ENCODE results near the gene NEURL4.

The NEURL4 gene

GRCh38 chr17:7296189-7296861 lies 32.8 kb downstream of the NEURL4 start:
- DNase-seq = peak; percentile 61

- DNase-seq = no peak
Measured at GRCh38 chr17:7295230-7296180, 33.6 kb downstream of the NEURL4 start.

GRCh38 chr17:7294614-7295153 lies 34.5 kb downstream of the NEURL4 start, which contains the start of gene YBX2:
Gene YBX2, minus strand, starts transcription at chr17:7294639. Its CDS starts 139 bp downstream, at chr17:7294500.
- DNase-seq = peak; percentile 65

GRCh38 chr17:7293816-7294613 lies 35.1 kb downstream of the NEURL4 start:
- DNase-seq = no peak

DNA sequence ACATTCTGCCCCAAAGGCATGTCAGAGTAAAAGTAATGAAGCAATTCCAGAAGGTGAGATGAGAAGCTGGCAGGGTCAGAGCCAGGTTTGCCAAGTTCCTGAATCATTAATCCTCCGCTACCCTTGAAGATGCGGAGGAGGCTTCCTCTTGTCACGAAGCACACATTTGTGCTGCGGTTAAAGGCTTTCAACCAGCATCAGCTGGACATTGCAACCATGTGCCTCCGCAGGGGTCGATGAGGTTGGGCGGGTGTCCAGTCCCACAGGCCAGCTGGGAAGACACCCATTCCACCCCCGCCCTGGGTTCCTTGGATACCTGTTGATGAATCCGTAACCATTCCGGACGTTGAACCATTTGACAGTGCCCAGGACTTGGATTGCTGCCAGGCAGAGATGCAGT lies 36.0 kb downstream of the NEURL4 start:
- no peak for DNase-seq

GRCh38 chr17:7292729-7293128 lies 36.4 kb downstream of the NEURL4 start:
- no peak for DNase-seq

- DNase-seq = no peak
Measured at GRCh38 chr17:7292194-7292593, 36.9 kb downstream of the NEURL4 start.

DNA sequence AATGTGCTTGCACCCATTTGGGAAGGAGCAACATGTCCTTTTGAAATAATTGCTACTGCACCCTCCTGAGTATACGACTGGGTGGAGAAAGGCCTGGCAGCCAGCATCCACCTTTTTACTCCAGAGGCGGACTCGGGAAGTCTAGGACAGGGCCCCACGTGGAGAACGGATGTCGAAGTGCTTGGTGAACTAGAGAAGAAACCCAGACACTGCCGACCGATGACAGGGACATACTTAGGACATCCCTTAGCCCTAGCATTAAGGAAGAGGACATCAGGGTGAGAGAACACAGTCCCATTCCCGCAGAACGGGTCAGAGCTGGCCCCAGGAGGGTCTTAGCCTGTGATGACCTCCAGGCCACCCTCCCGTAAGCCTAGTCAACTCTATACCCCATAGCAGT lies 38.5 kb downstream of the NEURL4 start:
- no peak for DNase-seq

GRCh38 chr17:7290166-7290565 lies 39.0 kb downstream of the NEURL4 start:
- DNase-seq = no peak

DNA sequence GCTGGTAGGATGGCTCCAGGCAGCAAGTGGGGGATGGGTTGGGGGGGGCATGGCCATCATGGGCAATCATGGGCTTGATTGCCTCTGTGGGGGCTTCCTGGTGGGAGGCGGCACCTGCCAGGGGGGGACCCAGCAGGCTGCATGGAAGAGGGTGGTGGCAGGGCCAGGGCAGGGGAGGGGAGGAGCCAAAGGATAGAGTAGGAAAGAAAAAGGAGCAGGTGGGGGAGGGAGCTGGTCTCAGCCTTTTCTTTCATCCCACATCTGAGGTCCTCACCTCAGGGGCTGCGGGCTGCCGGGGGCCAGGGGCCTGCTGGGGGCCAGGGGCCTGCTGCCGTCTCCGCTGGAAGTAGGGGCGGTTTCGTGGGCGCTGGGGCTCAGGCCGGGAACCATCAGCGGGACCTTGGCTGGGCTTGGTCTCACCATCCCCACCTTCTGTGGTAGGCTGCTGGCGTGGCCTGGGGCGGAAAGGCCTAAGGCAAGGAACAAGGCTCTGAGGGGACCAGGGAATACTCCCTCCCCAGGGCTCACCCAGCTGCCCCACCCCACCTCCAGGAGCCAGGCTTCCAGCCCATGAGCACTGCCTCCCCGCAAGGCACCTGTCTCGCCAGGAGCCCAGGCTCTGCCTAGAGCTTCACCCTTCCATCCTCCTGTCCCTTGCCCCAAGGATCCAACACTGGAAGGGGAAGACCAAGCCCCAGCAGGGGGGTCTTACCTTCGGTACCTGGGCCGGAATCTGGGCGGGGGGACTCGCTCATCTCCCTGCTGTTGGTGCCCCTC lies 39.7 kb downstream of the NEURL4 start:
- no peak for DNase-seq

GRCh38 chr17:7285679-7286078 lies 43.5 kb downstream of the NEURL4 start:
- DNase-seq = no peak

GRCh38 chr17:7284911-7285310 lies 44.2 kb downstream of the NEURL4 start:
- no peak for DNase-seq

- no peak for DNase-seq
Measured at GRCh38 chr17:7283471-7284216, 45.5 kb downstream of the NEURL4 start.

- no peak for DNase-seq
Measured at GRCh38 chr17:7282752-7283321, 46.3 kb downstream of the NEURL4 start.

- DNase-seq = no peak
Measured at GRCh38 chr17:7281953-7282751, 47.0 kb downstream of the NEURL4 start.

DNA sequence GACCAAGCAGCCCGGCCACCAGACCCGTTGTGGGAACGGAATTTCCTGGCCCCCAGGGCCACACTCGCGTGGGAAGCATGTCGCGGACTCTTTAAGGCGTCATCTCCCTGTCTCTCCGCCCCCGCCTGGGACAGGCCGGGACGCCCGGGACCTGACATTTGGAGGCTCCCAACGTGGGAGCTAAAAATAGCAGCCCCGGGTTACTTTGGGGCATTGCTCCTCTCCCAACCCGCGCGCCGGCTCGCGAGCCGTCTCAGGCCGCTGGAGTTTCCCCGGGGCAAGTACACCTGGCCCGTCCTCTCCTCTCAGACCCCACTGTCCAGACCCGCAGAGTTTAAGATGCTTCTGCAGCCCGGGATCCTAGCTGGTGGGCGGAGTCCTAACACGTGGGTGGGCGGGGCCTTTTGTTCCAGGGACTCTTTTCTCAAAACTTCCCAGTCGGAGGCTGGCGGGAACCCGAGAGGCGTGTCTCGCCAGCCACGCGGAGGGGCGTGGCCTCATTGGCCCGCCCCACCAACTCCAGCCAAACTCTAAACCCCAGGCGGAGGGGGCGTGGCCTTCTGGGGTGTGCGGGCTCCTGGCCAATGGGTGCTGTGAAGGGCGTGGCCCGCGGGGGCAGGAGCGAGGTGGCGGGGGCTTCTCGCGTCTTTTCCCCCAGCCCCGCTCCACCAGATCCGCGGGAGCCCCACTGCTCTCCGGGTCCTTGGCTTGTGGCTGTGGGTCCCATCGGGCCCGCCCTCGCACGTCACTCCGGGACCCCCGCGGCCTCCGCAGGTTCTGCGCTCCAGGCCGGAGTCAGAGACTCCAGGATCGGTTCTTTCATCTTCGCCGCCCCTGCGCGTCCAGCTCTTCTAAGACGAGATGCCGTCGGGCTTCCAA lies 47.8 kb downstream of the NEURL4 start, which contains the start of gene SLC2A4:
SLC2A4 (plus strand) TSS at position 645 of the 879 bp plus-strand sequence; CDS start at position 862, 217 bp downstream.
- DNase-seq = peak; percentile 64

DNA sequence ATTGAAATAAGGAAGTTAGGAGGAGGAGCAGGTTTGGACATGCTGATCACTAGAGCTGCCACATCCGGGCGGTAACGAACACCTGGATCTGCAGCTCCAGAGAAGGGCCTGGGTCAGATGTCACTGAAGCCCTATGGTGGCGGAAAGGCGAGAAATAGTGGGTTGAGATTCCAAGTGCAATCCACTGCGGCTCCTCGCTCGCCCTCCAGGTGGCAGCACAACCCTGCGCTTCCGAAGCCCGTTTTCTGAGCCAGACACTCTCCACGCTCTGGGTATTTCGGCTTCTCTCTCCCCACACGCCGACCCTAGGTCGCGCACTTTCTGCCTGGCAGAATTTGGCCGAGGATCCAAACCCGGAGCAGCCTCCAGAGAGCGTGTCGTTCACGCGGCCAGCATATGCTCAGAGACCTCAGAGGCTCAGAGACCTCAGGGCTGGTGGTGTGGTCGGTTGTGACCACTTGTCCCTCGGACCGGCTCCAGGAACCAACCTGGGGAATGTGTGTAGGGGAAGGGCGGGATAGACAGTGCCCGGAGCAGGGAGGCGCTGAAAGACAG lies 48.5 kb downstream of the NEURL4 start:
- peak; percentile 74 for DNase-seq

- DNase-seq = no peak
Measured at GRCh38 chr17:7279448-7279847, 49.7 kb downstream of the NEURL4 start.
